Thymus (tissue), 11 donors: ENCODE data around the gene TSPEAR. TPM values are rescaled to one million over a fixed set of nuclear protein-coding genes. Genes with fewer than 3 reads are reported as not detected.
"Not testable (repeated sequence)": the region's sequence is repeated elsewhere in the genome, so short reads cannot be mapped to it uniquely, and the experiment has no call there.

Source experiments
- DNase-seq, 9 donors: peaks; one replicate each; pipeline ENCODE4 v3.0.0-alpha.2; 2013; ENCODE audit warnings: low spot score in 9 of 9, low read depth in 6 of 9, missing footprints in 1 of 9
- H3K27ac ChIP-seq, 2 donors: one replicate each; pipeline ENCODE4 v1.5.1; 2013; ENCODE audit warnings: control low read depth in 1 of 2, low read depth in 1 of 2, low read length in 1 of 2, mild to moderate bottlenecking in 1 of 2, moderate library complexity in 1 of 2
- H3K27me3 ChIP-seq, 2 donors: one replicate each; pipeline ENCODE4 v1.5.1; 2013; ENCODE audit warnings: low read length in 1 of 2; ENCODE audit not compliant: control insufficient read depth in 2 of 2, insufficient read depth in 1 of 2
- H3K36me3 ChIP-seq, 2 donors: one replicate each; pipeline ENCODE4 v1.5.1; 2013; ENCODE audit warnings: low read length in 1 of 2, mild to moderate bottlenecking in 1 of 2, moderate library complexity in 1 of 2; ENCODE audit not compliant: control insufficient read depth in 2 of 2, insufficient read depth in 2 of 2
- H3K4me1 ChIP-seq, 2 donors: one replicate each; pipeline ENCODE4 v1.5.1; 2013; ENCODE audit warnings: low read length in 2 of 2; ENCODE audit not compliant: control insufficient read depth in 2 of 2, insufficient read depth in 2 of 2
- H3K4me3 ChIP-seq, 2 donors: one replicate each; pipeline ENCODE4 v1.5.1; 2013; ENCODE audit warnings: low read length in 2 of 2, control low read depth in 1 of 2, mild to moderate bottlenecking in 1 of 2
- H3K9me3 ChIP-seq, 2 donors: one replicate each; pipeline ENCODE4 v1.5.1; 2013; ENCODE audit warnings: low read length in 1 of 2, mild to moderate bottlenecking in 1 of 2; ENCODE audit not compliant: control insufficient read depth in 2 of 2, insufficient read depth in 1 of 2
- WGBS: extraction: QIAGEN DNeasy Blood & Tissue Kit; methylation state at CpG from one replicate; pipeline ENCODE4 v1.1.7; 2013; 5-methylcytosine and 5-hydroxymethylcytosine counted together
- polyA plus RNA-seq: library from polyadenylated mRNA; stranded (reverse); fragments of 200-250 nt; gene quantifications from one replicate; pipeline ENCODE4 v1.2.3, GENCODE V29; 2013
- total RNA-seq: library from RNA; stranded (reverse); fragments of 120-200 nt; gene quantifications from one replicate; pipeline ENCODE4 v1.2.4, GENCODE V29; 2013
- donor health status: healthy.

Gene TSPEAR
- total and polyA plus RNA-seq, 2 donors = 0.07 to 0.38 TPM

GRCh38 chr21:44613386-44614155 lies 97.8 kb downstream of the TSPEAR start:
- H3K27ac ChIP-seq = no peak overlapping the region
- H3K9me3 ChIP-seq = peaks cover 3 to 27% of the 10 kb centered on the region in 2 donors
- 96% methylated on average over 26 of the region's 26 CpGs for WGBS
- DNase-seq = no peak
- no peaks in the 10 kb centered on the region for H3K36me3 ChIP-seq
- peaks cover 0 to 2% of the 10 kb centered on the region in 2 donors for H3K27me3 ChIP-seq
- peaks cover 0 to 3% of the 10 kb centered on the region in 2 donors for H3K4me1 ChIP-seq
- no peak overlapping the region for H3K4me3 ChIP-seq

- Histone ChIP-seq H3K9me3 (peaks cover 3 to 27% of the 10 kb centered on the region in 2 donors), H3K4me1 (peaks cover 0 to 3% of the 10 kb centered on the region in 2 donors), H3K27ac (no peak overlapping the region), H3K36me3 (no peaks in the 10 kb centered on the region), H3K4me3 (no peak overlapping the region), H3K27me3 (peaks cover 0 to 2% of the 10 kb centered on the region in 2 donors)
- WGBS = 91% methylated on average over 13 of the region's 13 CpGs
- DNase-seq = no peak
These were observed 98.6 kb downstream of the TSPEAR start for GRCh38 chr21:44612669-44613229.

- 94% methylated on average over 8 of the region's 8 CpGs for WGBS
- Histone ChIP-seq H3K9me3 (peaks cover 3 to 25% of the 10 kb centered on the region in 2 donors), H3K4me3 (no peak within 1 kb of the TSS), H3K27ac (no peak within 1 kb of the TSS), H3K4me1 (peaks cover 0 to 1% of the 10 kb centered on the region in 2 donors), H3K27me3 (peaks cover 0 to 2% of the 10 kb centered on the region in 2 donors), H3K36me3 (no peaks in the 10 kb centered on the region)
- DNase-seq = no peak
These were observed 99.3 kb downstream of the TSPEAR start, which contains the start of gene KRTAP10-8 for GRCh38 chr21:44612029-44612486. KRTAP10-8 (plus strand) TSS chr21:44612079; CDS start chr21:44612101, 22 bp downstream.

GRCh38 chr21:44611551-44611950 lies 99.8 kb downstream of the TSPEAR start:
- WGBS = 89% methylated on average over 4 of the region's 4 CpGs
- Histone ChIP-seq H3K9me3 (peaks cover 3 to 23% of the 10 kb centered on the region in 2 donors), H3K4me1 (no peaks in the 10 kb centered on the region), H3K36me3 (no peaks in the 10 kb centered on the region), H3K27me3 (peaks cover 0 to 2% of the 10 kb centered on the region in 2 donors), H3K27ac (no peak overlapping the region), H3K4me3 (no peak overlapping the region)
- no peak for DNase-seq

- not testable (repeated sequence) for H3K4me3 ChIP-seq, H3K36me3 ChIP-seq, H3K27me3 ChIP-seq, H3K27ac ChIP-seq, DNase-seq, H3K4me1 ChIP-seq
- WGBS = 96% methylated on average over 7 of the region's 7 CpGs
- peaks cover 3 to 16% of the 10 kb centered on the region in 2 donors for H3K9me3 ChIP-seq
These were observed 101.1 kb downstream of the TSPEAR start for GRCh38 chr21:44610157-44610843.

GRCh38 chr21:44609193-44609592 lies 102.2 kb downstream of the TSPEAR start:
- H3K4me1 ChIP-seq = no peaks in the 10 kb centered on the region
- no peak overlapping the region for H3K27ac ChIP-seq
- DNase-seq = no peak
- no peaks in the 10 kb centered on the region for H3K36me3 ChIP-seq
- peaks cover 3 to 16% of the 10 kb centered on the region in 2 donors for H3K9me3 ChIP-seq
- H3K4me3 ChIP-seq = no peak overlapping the region
- no peaks in the 10 kb centered on the region for H3K27me3 ChIP-seq

GRCh38 chr21:44606495-44606894 lies 104.9 kb downstream of the TSPEAR start:
- no peak overlapping the region for H3K27ac ChIP-seq
- no peaks in the 10 kb centered on the region for H3K27me3 ChIP-seq
- WGBS = 94% methylated on average over 4 of the region's 4 CpGs
- no peaks in the 10 kb centered on the region for H3K4me1 ChIP-seq
- peaks cover 2 to 8% of the 10 kb centered on the region in 2 donors for H3K9me3 ChIP-seq
- H3K4me3 ChIP-seq = no peak overlapping the region
- no peak for DNase-seq
- no peaks in the 10 kb centered on the region for H3K36me3 ChIP-seq

GRCh38 chr21:44603911-44604310 lies 107.5 kb downstream of the TSPEAR start:
- no peak for DNase-seq
- Histone ChIP-seq H3K4me1 (no peaks in the 10 kb centered on the region), H3K36me3 (no peaks in the 10 kb centered on the region), H3K4me3 (no peak overlapping the region), H3K27ac (no peak overlapping the region), H3K9me3 (peaks cover 0 to 2% of the 10 kb centered on the region in 2 donors), H3K27me3 (no peaks in the 10 kb centered on the region)
- WGBS = 93% methylated on average over 8 of the region's 8 CpGs
